Heart left ventricle (tissue), 16 donors: Measurements from ENCODE around the gene TMEM253. TPM values are rescaled to one million over a fixed set of nuclear protein-coding genes. Genes with fewer than 3 reads are reported as not detected.

Source experiments
- ATAC-seq, 4 donors: fragments of 200-7000 bp; cut with Tn5 transposase; one replicate each; pipeline ENCODE4 v1.9.1; 2020 to 2022; ENCODE audit warnings: moderate library complexity in 4 of 4, mild to moderate bottlenecking in 3 of 4, moderate number of reproducible peaks in 1 of 4
- DNase-seq, 5 donors: peaks; one replicate each; pipeline ENCODE4 v3.0.0-alpha.2; 2020
- H3K27ac ChIP-seq, 12 donors: fragments of 200-600 bp; sonication (generic) in 4 of 12; one replicate each; pipeline versions ENCODE4 v1.5.0 to v1.8.0; 2016 to 2022; ENCODE audit warnings: mild to moderate bottlenecking in 2 of 12
- H3K27me3 ChIP-seq, 9 donors: fragments of 200-600 bp; sonication (generic) in 2 of 9; one replicate each; pipeline versions ENCODE4 v1.5.1 to v1.8.0; 2016 to 2022; ENCODE audit warnings: mild to moderate bottlenecking in 3 of 9
- H3K36me3 ChIP-seq, 9 donors: fragments of 200-600 bp; sonication (generic) in 2 of 9; one replicate each; pipeline versions ENCODE4 v1.5.0 to v1.8.0; 2018 to 2022; ENCODE audit warnings: mild to moderate bottlenecking in 2 of 9
- H3K4me1 ChIP-seq, 12 donors: fragments of 200-600 bp; sonication (generic) in 4 of 12; one replicate each; pipeline versions ENCODE4 v1.5.0 to v1.8.0; 2016 to 2022; ENCODE audit warnings: mild to moderate bottlenecking in 3 of 12
- H3K4me3 ChIP-seq, 12 donors: fragments of 200-600 bp; sonication (generic) in 4 of 12; one replicate each; pipeline versions ENCODE4 v1.5.0 to v1.8.0; 2017 to 2022; ENCODE audit warnings: mild to moderate bottlenecking in 9 of 12, moderate library complexity in 4 of 12
- H3K9me3 ChIP-seq, 12 donors: fragments of 200-600 bp; sonication (generic) in 4 of 12; one replicate each; pipeline versions ENCODE4 v1.5.0 to v1.8.0; 2016 to 2022; ENCODE audit warnings: mild to moderate bottlenecking in 1 of 12
- POLR2A ChIP-seq, 2 donors: fragments of 450-650 bp; IDR thresholded peaks; one replicate each; pipeline ENCODE4 v1.6.1; 2017; ENCODE audit warnings: antibody characterized with exemption in 2 of 2, mild to moderate bottlenecking in 2 of 2, moderate library complexity in 2 of 2
- WGBS, 4 donors: extraction: QIAGEN DNeasy Blood & Tissue Kit in 2 of 4; methylation state at CpG; one replicate each; pipeline versions ENCODE4 v1.1.5 to v1.1.7; 2013 to 2018; 5-methylcytosine and 5-hydroxymethylcytosine counted together
- intact Hi-C, 10 donors: fragments of 100-400 bp; cut with DNase I; formaldehyde crosslinking; loops; one replicate each; pipeline versions ENCODE4 v1.11.1 to v1.14.2; 2022
- long read RNA-seq, 3 donors: library from polyadenylated mRNA; unstranded; transcript quantifications; one replicate each; pipeline ENCODE4 v2.0.0, GENCODE V29; 2020 to 2021
- polyA plus RNA-seq, 2 donors: library from polyadenylated mRNA; stranded (reverse); fragments of 200-250 nt; gene quantifications; one replicate each; pipeline ENCODE4 v1.2.3, GENCODE V29; 2013
- total RNA-seq, 9 donors: library from RNA; depleted of rRNA in 2 of 9; stranded (reverse); fragments of >200 nt in 2 of 9; fragmentation: NEBNext Ultra II Directional in 3 of 9; extraction: Animal tissue kit (Norgen Biotek cat#: 25700) in 3 of 9; gene quantifications; one replicate each; pipeline versions ENCODE4 v1.1.0 to v1.2.4, GENCODE V29; 2016 to 2023
- TF ChIP-seq, protein P1 (sequence below), 12 donors: fragments of 200-600 bp; sonication (generic) in 4 of 12; IDR thresholded peaks; one replicate each; pipeline versions ENCODE4 v1.5.0 to v1.8.0; 2018 to 2022; ENCODE audit warnings: antibody characterized with exemption in 12 of 12, mild to moderate bottlenecking in 5 of 12
- donor health status: ischemic (EF 13 %, LVEDD 7.1; RV severe dilation, severe dysfunction).
- donor health status: healthy with polysubstance abuse.
- donor health status: DM: no; HTN: yes; CAD: no.
- donor health status: DM: no; HTN: no; CAD: no.
- donor health status: ischemic (EF 25% LVEDD 6.9; RV normal size, moderate dysfunction).
- donor health status: ischemic (EF 25% LVEDD 5.7; RV mildly dilated, moderate dysfunction).
- donor health status: healthy.
- donor health status: DM: yes; HTN: yes; CAD: no.
- donor health status: ischemic (EF 35%, LVEDD 5.7; RV mildly dilated, moderate dysfunction).
- donor health status: nonischemic (EF 11% LVEDD 7.7; RV severe dilation, severe dysfunction).
- donor health status: DM: yes; HTN: yes; CAD: no.
- donor health status: PGD.
- donor health status: ischemic (EF 29% LVEDD 5.4; RV normal size, mild dysfunction).
- donor health status: nonischemic (EF 23%, LVEDD 6.1; RV moderate dilation, normal function).

Gene TMEM253
- total RNA-seq (under 1 TPM in 6 of 9 donors, not detected in 3; 0.19 to 0.79 (median 0.36) TPM), polyA plus RNA-seq (under 1 TPM; 0.29 to 0.57 TPM)
- long read RNA-seq, donor 1, partial matches to known transcripts = 0 of 1 reads
- long read RNA-seq, donor 1, other reads (novel, unspliced or antisense) = 1 of 1 reads
- long read RNA-seq, donor 2 = 0 reads
- long read RNA-seq, donor 3 = 0 reads

GRCh38 chr14:21100931-21101330 lies at the start of gene TMEM253:
Gene TMEM253 (plus strand): TSS chr14:21101066. CDS start chr14:21101344, 278 bp downstream.
- Histone ChIP-seq H3K4me3 (no peak within 1 kb of the TSS), H3K9me3 (no peaks in the 10 kb centered on the region), H3K27ac (peak within 1 kb of the TSS in 3 of 12 donors; percentile 87 to 94 (median 93)), H3K27me3 (no peaks in the 10 kb centered on the region), H3K4me1 (peaks cover 0 to 53% (median 39%) of the 10 kb centered on the region in 12 donors), H3K36me3 (no peaks in the 10 kb centered on the region)
- ATAC-seq (no peak), DNase-seq (no peak)
- 89 to 95% (median 93%) methylated on average over 5 of the region's 5 CpGs for WGBS, 4 donors
- intact Hi-C loops = loop anchor here in 7 of 10 donors (5.0 to 10.0 kb wide), 9 partner anchors 34 to 636 kb away; partner anchors contain the start of genes RNASE4 (in 3 of the 7), ANG (in 2 of the 7), PIP4P1 (in 1 of the 7) and PNP (in 1 of the 7)
- no peak for TF ChIP-seq POLR2A (IDR thresholded peaks at IDR 0.05)
- TF ChIP-seq, protein P1, sequence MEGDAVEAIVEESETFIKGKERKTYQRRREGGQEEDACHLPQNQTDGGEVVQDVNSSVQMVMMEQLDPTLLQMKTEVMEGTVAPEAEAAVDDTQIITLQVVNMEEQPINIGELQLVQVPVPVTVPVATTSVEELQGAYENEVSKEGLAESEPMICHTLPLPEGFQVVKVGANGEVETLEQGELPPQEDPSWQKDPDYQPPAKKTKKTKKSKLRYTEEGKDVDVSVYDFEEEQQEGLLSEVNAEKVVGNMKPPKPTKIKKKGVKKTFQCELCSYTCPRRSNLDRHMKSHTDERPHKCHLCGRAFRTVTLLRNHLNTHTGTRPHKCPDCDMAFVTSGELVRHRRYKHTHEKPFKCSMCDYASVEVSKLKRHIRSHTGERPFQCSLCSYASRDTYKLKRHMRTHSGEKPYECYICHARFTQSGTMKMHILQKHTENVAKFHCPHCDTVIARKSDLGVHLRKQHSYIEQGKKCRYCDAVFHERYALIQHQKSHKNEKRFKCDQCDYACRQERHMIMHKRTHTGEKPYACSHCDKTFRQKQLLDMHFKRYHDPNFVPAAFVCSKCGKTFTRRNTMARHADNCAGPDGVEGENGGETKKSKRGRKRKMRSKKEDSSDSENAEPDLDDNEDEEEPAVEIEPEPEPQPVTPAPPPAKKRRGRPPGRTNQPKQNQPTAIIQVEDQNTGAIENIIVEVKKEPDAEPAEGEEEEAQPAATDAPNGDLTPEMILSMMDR (IDR thresholded peaks at IDR 0.05) = no peak

DNA sequence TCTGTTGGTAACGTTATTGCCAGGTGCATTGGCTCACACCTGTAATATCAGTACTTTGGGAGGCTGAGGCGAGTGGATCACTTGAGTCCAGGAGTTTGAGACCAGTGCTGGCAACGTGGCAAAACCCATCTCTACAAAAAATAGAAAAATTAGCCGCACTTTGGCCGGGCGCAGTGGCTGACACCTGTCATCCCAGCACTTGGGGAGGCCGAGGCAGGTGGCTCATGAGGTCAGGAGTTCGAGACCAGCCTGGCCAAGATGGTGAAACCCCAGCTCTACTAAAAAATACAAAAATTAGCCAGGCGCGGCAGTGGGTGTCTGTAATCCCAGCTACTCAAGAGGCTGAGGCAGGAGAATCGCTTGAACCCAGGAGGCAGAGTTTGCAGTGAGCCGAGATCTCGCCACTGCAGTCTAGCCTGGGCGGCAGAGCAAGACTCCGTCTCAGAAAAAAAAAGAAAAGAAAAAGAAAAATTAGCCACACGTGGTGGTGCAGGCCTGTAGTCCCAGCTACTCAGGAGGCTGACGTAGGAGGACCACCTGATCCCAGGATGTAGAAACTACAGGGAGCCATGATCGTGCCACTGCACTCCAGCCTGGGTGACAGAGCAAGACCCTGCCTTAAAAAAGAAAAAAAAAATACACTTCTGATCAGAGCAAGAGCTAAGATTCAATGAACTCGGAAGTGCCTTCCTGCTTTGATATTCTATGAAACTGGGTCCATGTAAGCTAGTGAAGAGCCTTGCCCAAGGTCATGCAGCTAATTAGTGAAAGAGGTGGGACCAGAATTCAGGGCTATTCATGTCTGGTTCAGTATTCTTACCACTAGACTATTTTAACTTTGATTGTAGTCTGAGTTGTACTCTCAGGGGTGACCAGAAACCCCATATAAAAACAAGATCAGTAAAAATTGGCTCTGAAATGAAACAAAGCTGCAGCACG lies 47.4 kb upstream of the TMEM253 start:
- TF ChIP-seq, protein P1 (IDR thresholded peaks at IDR 0.05) = no peak
- no peak for TF ChIP-seq POLR2A (IDR thresholded peaks at IDR 0.05)
- no peaks in the 10 kb centered on the region for H3K36me3 ChIP-seq
- no peak for ATAC-seq
- no peak overlapping the region for H3K27ac ChIP-seq
- no peaks in the 10 kb centered on the region for H3K9me3 ChIP-seq
- 91 to 96% (median 95%) methylated on average over 20 of the region's 20 CpGs for WGBS, 4 donors
- peaks cover 0 to 7% (median 0%) of the 10 kb centered on the region in 12 donors for H3K4me1 ChIP-seq
- no peak for DNase-seq
- H3K27me3 ChIP-seq = no peaks in the 10 kb centered on the region
- intact Hi-C loops = no loop called here
- H3K4me3 ChIP-seq = no peak overlapping the region

DNA sequence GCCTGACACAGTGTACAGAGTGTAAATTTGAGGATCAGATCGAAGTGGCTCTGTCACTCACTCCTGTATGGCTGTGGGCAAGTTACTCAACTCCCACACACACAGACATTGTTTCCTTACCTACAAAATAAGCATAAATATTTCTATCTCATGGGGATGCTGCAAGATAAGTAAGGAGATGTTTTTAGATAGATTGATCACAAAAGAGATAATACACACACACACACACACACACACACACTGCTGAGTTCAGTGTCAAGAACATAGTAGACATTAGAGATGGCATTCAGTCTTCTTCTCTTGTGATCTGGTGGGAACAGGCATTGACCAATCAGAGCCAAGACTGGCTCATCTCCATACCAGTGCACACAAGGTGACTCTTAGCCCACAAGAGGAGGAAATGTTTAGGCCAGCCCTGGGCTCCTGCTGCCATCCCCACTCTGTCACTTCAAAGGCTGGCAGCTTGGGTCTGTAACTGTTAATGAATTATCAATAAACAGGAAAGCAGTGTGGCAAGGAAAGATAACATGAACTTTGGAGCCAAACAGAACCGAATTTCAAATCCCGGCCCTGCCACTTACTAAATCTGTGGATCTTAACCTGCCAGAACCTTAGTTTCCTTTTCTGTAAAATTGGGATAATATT lies 46.6 kb upstream of the TMEM253 start:
- H3K36me3 ChIP-seq = no peaks in the 10 kb centered on the region
- no peak overlapping the region for H3K27ac ChIP-seq
- H3K27me3 ChIP-seq = no peaks in the 10 kb centered on the region
- intact Hi-C loops = no loop called here
- H3K4me3 ChIP-seq = no peak overlapping the region
- 80 to 83% (median 81%) methylated on average over 3 of the region's 3 CpGs for WGBS, 4 donors
- H3K4me1 ChIP-seq = peaks cover 0 to 5% (median 0%) of the 10 kb centered on the region in 12 donors
- no peaks in the 10 kb centered on the region for H3K9me3 ChIP-seq
- TF ChIP-seq, protein P1 (IDR thresholded peaks at IDR 0.05) = no peak
- TF ChIP-seq POLR2A (IDR thresholded peaks at IDR 0.05) = no peak
- DNase-seq (no peak), ATAC-seq (peak in 1 of 4 donors; percentile 27)
